Mammary epithelial cell (primary cell): ENCODE measurements around the gene TINAGL1.

Experiments used
- EZH2 ChIP-seq: IDR thresholded peaks from 2 replicates; pipeline ENCODE4 v1.6.1; 2012; ENCODE audit warnings: low read length, inconsistent platforms, borderline replicate concordance
- TF ChIP-seq, protein P1 (sequence below), 2 donors: IDR thresholded peaks in 1 of 2; conservative IDR thresholded peaks in 1 of 2; 2 replicates each; pipeline ENCODE4 v1.5.1; 2011 to 2012; ENCODE audit warnings: inconsistent platforms in 2 of 2, low read length in 2 of 2, mild to moderate bottlenecking in 2 of 2, control low read depth in 1 of 2, low read depth in 1 of 2; ENCODE audit not compliant: insufficient read depth in 1 of 2; ENCODE audit errors: extremely low read depth in 1 of 2

DNA sequence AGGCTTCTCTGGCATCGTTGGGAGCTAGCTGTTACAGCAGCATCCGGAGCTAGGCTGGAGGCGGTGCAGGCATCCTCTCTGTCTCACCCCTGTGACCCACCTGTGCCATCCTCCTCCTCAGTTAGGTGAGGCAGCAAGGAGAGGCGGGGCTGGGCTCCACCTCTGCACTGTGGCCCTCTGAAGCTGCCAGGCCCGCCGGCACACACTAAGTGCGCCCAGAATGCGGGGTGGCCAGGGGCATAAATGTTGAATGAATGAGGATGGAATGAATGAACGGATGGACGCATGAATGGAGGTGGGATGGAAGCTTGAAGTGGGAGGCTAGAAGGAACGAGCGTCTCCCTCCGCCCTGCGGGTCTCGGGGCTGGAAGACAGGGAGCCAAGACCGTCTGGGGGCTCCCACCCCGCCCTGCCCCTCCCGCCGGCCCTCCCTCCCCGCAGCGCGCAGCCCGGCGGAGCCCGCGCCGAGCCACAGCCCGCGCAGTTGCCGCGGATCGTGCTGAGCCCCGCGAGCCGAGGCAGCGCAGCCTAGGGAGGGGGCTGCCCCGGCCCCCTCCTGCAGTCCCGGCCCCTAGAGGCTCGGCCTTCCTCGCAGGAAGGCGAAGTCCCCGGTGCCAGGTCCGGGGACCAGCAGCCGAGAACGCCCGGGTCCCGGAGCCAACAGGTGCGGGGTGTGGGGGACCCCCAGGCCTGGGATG is 41.1 kb downstream of the TINAGL1 start, which contains the start of gene HCRTR1:
- TF ChIP-seq, protein P1, sequence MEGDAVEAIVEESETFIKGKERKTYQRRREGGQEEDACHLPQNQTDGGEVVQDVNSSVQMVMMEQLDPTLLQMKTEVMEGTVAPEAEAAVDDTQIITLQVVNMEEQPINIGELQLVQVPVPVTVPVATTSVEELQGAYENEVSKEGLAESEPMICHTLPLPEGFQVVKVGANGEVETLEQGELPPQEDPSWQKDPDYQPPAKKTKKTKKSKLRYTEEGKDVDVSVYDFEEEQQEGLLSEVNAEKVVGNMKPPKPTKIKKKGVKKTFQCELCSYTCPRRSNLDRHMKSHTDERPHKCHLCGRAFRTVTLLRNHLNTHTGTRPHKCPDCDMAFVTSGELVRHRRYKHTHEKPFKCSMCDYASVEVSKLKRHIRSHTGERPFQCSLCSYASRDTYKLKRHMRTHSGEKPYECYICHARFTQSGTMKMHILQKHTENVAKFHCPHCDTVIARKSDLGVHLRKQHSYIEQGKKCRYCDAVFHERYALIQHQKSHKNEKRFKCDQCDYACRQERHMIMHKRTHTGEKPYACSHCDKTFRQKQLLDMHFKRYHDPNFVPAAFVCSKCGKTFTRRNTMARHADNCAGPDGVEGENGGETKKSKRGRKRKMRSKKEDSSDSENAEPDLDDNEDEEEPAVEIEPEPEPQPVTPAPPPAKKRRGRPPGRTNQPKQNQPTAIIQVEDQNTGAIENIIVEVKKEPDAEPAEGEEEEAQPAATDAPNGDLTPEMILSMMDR (conservative IDR thresholded peaks at IDR 0.05 in 1 of 2, IDR thresholded peaks at IDR 0.05 in 1 of 2; ENCODE audit: extremely low read depth in 1 of 2, insufficient read depth in 1 of 2, low read depth in 1 of 2, low read length in 2 of 2), result no peak
- TF ChIP-seq EZH2, result no peak
